H9 (cell line): ENCODE results near the gene MOV10L1. TPM values are rescaled to one million over a fixed set of nuclear protein-coding genes. Genes with fewer than 3 reads are reported as not detected.

ENCODE experiments used
- DNase-seq: peaks from one replicate; pipeline ENCODE4 v3.0.0-alpha.2; 2017
- H2AFZ ChIP-seq: one replicate; pipeline ENCODE4 v1.6.1; 2013; ENCODE audit warnings: mild to moderate bottlenecking, low read length, control low read depth, moderate library complexity
- H2AK5ac ChIP-seq: 2 replicates; pipeline ENCODE4 v1.6.1; 2013; ENCODE audit warnings: low read length, control low read depth, mixed read lengths; ENCODE audit not compliant: insufficient read length
- H2BK120ac ChIP-seq: one replicate; pipeline ENCODE4 v1.6.1; 2013; ENCODE audit warnings: low read depth, mild to moderate bottlenecking, low read length, control low read depth, inconsistent platforms; ENCODE audit not compliant: poor library complexity, severe bottlenecking
- H2BK12ac ChIP-seq: 2 replicates; pipeline ENCODE4 v1.6.1; 2013; ENCODE audit warnings: low read length, control low read depth, mixed read lengths, low read depth; ENCODE audit not compliant: insufficient read length
- H2BK15ac ChIP-seq: 2 replicates; pipeline ENCODE4 v1.6.1; 2013; ENCODE audit warnings: low read depth, low read length, control low read depth
- H2BK20ac ChIP-seq: one replicate; pipeline ENCODE4 v1.6.1; 2013; ENCODE audit warnings: low read depth, mild to moderate bottlenecking, low read length, control low read depth, inconsistent platforms; ENCODE audit not compliant: poor library complexity, severe bottlenecking
- H2BK5ac ChIP-seq: 2 replicates; pipeline ENCODE4 v1.6.1; 2013; ENCODE audit warnings: low read length, control low read depth, mixed read lengths; ENCODE audit not compliant: insufficient read length
- H3K14ac ChIP-seq: 2 replicates; pipeline ENCODE4 v1.6.1; 2013; ENCODE audit warnings: low read length, control low read depth; ENCODE audit not compliant: insufficient read depth
- H3K18ac ChIP-seq: 2 replicates; pipeline ENCODE4 v1.6.1; 2013; ENCODE audit warnings: low read depth, mild to moderate bottlenecking, mixed read lengths, low read length, control low read depth; ENCODE audit not compliant: insufficient read length
- H3K23ac ChIP-seq: 2 replicates; pipeline ENCODE4 v1.6.1; 2013; ENCODE audit warnings: low read length, control low read depth, mixed read lengths, low read depth; ENCODE audit not compliant: insufficient read length
- H3K23me2 ChIP-seq: 2 replicates; pipeline ENCODE4 v1.6.1; 2013; ENCODE audit warnings: low read depth, mild to moderate bottlenecking, mixed read lengths, low read length, control low read depth; ENCODE audit not compliant: insufficient read length, poor library complexity, severe bottlenecking
- H3K27ac ChIP-seq: 2 replicates; pipeline ENCODE4 v1.5.1; 2013; ENCODE audit warnings: low read length, control low read depth, mixed read lengths, low read depth; ENCODE audit not compliant: insufficient read length
- H3K27me3 ChIP-seq: 2 replicates; pipeline ENCODE4 v1.6.1; 2013; ENCODE audit warnings: low read length, control low read depth, inconsistent platforms; ENCODE audit not compliant: insufficient read depth
- H3K4ac ChIP-seq: 2 replicates; pipeline ENCODE4 v1.6.1; 2013; ENCODE audit warnings: low read depth, mild to moderate bottlenecking, control low read depth, inconsistent platforms, low read length, moderate library complexity
- H3K4me1 ChIP-seq: 2 replicates; pipeline ENCODE4 v1.6.1; 2013; ENCODE audit warnings: low read length, control low read depth, inconsistent platforms; ENCODE audit not compliant: insufficient read depth
- H3K4me2 ChIP-seq: 2 replicates; pipeline ENCODE4 v1.6.1; 2013; ENCODE audit warnings: low read length, control low read depth, mixed read lengths; ENCODE audit not compliant: insufficient read length, insufficient read depth
- H3K56ac ChIP-seq: 2 replicates; pipeline ENCODE4 v1.6.1; 2013; ENCODE audit warnings: low read depth, mild to moderate bottlenecking, mixed read lengths, low read length, control low read depth; ENCODE audit not compliant: insufficient read length
- H3K79me1 ChIP-seq: 2 replicates; pipeline ENCODE4 v1.6.1; 2013; ENCODE audit warnings: low read depth, mild to moderate bottlenecking, moderate library complexity, low read length, control low read depth, inconsistent platforms; ENCODE audit not compliant: insufficient read depth, poor library complexity, severe bottlenecking
- H3K79me2 ChIP-seq: 2 replicates; pipeline ENCODE4 v1.6.1; 2013; ENCODE audit warnings: low read length, control low read depth, inconsistent platforms; ENCODE audit not compliant: insufficient read depth
- H3K9ac ChIP-seq: 2 replicates; pipeline ENCODE4 v1.6.1; 2013; ENCODE audit warnings: low read length, control low read depth, mixed read lengths; ENCODE audit not compliant: insufficient read length; ENCODE audit errors: extremely low read depth
- H3K9me3 ChIP-seq: one replicate; pipeline ENCODE4 v1.6.1; 2013; ENCODE audit warnings: low read depth, low read length, inconsistent platforms; ENCODE audit not compliant: control insufficient read depth
- H3T11ph ChIP-seq: one replicate; pipeline ENCODE4 v1.6.1; 2013; ENCODE audit warnings: mild to moderate bottlenecking, low read length, control low read depth, inconsistent platforms
- H4K20me1 ChIP-seq: one replicate; pipeline ENCODE4 v1.6.1; 2013; ENCODE audit not compliant: control insufficient read depth, insufficient read length, insufficient read depth
- H4K5ac ChIP-seq: 2 replicates; pipeline ENCODE4 v1.6.1; 2013; ENCODE audit warnings: low read depth, mild to moderate bottlenecking, mixed read lengths, low read length, control low read depth; ENCODE audit not compliant: insufficient read length
- H4K8ac ChIP-seq: replicated peaks from 2 replicates; pipeline ENCODE4 v1.6.1; 2013; ENCODE audit warnings: low read length, control low read depth, mixed read lengths, low read depth; ENCODE audit not compliant: insufficient read length
- H4K91ac ChIP-seq: 2 replicates; pipeline ENCODE4 v1.6.1; 2013; ENCODE audit warnings: low read depth, mild to moderate bottlenecking, moderate library complexity, mixed read lengths, low read length, control low read depth; ENCODE audit not compliant: insufficient read length
- H3K27ac Mint-ChIP-seq, 3 experiments: 2 replicates in 2 of 3; 3 replicates in 1 of 3; pipeline ENCODE4 v1.8.0; 2020 to 2021; ENCODE audit warnings: mixed read lengths in 3 of 3, mild to moderate bottlenecking in 1 of 3, moderate library complexity in 1 of 3
- H3K27me3 Mint-ChIP-seq: 2 replicates; pipeline ENCODE4 v1.8.0; 2021; ENCODE audit warnings: low read depth, mild to moderate bottlenecking, moderate library complexity, mixed read lengths
- H3K36me3 Mint-ChIP-seq, 3 experiments: 2 replicates in 2 of 3; 3 replicates in 1 of 3; pipeline ENCODE4 v1.8.0; 2020 to 2021; ENCODE audit warnings: low read depth in 3 of 3, mixed read lengths in 3 of 3; ENCODE audit not compliant: insufficient read depth in 1 of 3
- H3K4me1 Mint-ChIP-seq, 2 experiments: 2 replicates each; pipeline ENCODE4 v1.8.0; 2020; ENCODE audit warnings: mixed read lengths in 2 of 2
- H3K4me3 Mint-ChIP-seq, 2 experiments: 2 replicates in 1 of 2; 3 replicates in 1 of 2; pipeline ENCODE4 v1.8.0; 2020 to 2021; ENCODE audit warnings: mild to moderate bottlenecking in 2 of 2, mixed read lengths in 2 of 2, moderate library complexity in 1 of 2
- H3K9me3 Mint-ChIP-seq, 2 experiments: 2 replicates in 1 of 2; 3 replicates in 1 of 2; pipeline ENCODE4 v1.8.0; 2020; ENCODE audit warnings: mild to moderate bottlenecking in 2 of 2, mixed read lengths in 2 of 2, moderate library complexity in 1 of 2
- CTCF ChIP-seq: fragments of 200-600 bp; sonication (generic); conservative IDR thresholded peaks from 3 replicates; pipeline ENCODE4 v1.8.0; 2021; ENCODE audit warnings: antibody characterized with exemption, mild to moderate bottlenecking
- WGBS: extraction: QIAGEN DNeasy Blood & Tissue Kit; methylation state at CpG from one replicate; pipeline ENCODE4 v1.1.7; 2013; ENCODE audit warnings: missing lambda C conversion rate, low lambda C conversion rate, mixed read lengths; ENCODE audit not compliant: insufficient read length; ENCODE audit errors: extremely low coverage; 5-methylcytosine and 5-hydroxymethylcytosine counted together
- total RNA-seq: library from RNA; stranded (reverse); gene quantifications from 2 replicates; pipeline ENCODE4 v1.2.1, GENCODE V29; 2021

Gene MOV10L1
- total RNA-seq, 1 experiment from 2014 or later: not detected

- Histone ChIP-seq H3K79me2 (no peaks in the 10 kb centered on the region), H3K4me2 (peak overlapping the region; percentile 46), H2BK120ac (no peak overlapping the region), H2BK20ac (no peak overlapping the region), H2AK5ac (no peak overlapping the region), H4K20me1 (peaks cover 3% of the 10 kb centered on the region), H3K23me2 (peaks cover 13% of the 10 kb centered on the region), H3K9me3 (no peaks in the 10 kb centered on the region), H2AFZ (no peak overlapping the region), H3K9ac (no peak overlapping the region), H3K14ac (no peak overlapping the region; the same call in 1 of the 2 replicates), H4K91ac (no peak overlapping the region), H3K27me3 (no peaks in the 10 kb centered on the region), H3K23ac (no peak overlapping the region), H3K18ac (no peak overlapping the region), H4K8ac (no peak overlapping the region), H3K4me1 (no peaks in the 10 kb centered on the region), H4K5ac (no peak overlapping the region), H3K79me1 (no peaks in the 10 kb centered on the region), H2BK15ac (0 out of 2 replicates have a peak overlapping the region, but pooled peaks have one; percentile 76), H3T11ph (no peak overlapping the region), H3K4ac (no peak overlapping the region), H3K27ac (no peak overlapping the region), H3K56ac (no peak overlapping the region), H2BK5ac (no peak overlapping the region), H2BK12ac (no peak overlapping the region)
- H3K4me1 Mint-ChIP-seq: peaks cover 10 to 11% of the 10 kb centered on the region in 2 experiments
- peak overlapping the region; percentile 61 to 77; a peak in 4 of 5 replicates for H3K4me3 Mint-ChIP-seq
- H3K9me3 Mint-ChIP-seq: peaks cover 5 to 6% of the 10 kb centered on the region in 2 experiments; a peak in 3 of 5 replicates
- no peak for TF ChIP-seq CTCF
- WGBS: no CpG with 5 or more reads among the region's 18 CpGs
- H3K27ac Mint-ChIP-seq: peak overlapping the region in 2 of 3 experiments; percentile 75 to 78; a peak in 2 of 7 replicates
- no peak for DNase-seq
- H3K36me3 Mint-ChIP-seq: peaks cover 16 to 35% (median 24%) of the 10 kb centered on the region in 3 experiments
- H3K27me3 Mint-ChIP-seq: no peaks in the 10 kb centered on the region
Measured at GRCh38 chr22:50199251-50199721, 109.5 kb downstream of the MOV10L1 start.
